ENCODE results near the gene FOXO6.

- TF ChIP-seq CTCF (IDR thresholded peaks at IDR 0.05) (no peak), POLR2A (IDR thresholded peaks at IDR 0.05) (no peak)
These were observed 23.3 kb downstream of the FOXO6 start for GRCh38 chr1:41384579-41384978.
